Measurements from ENCODE around the gene REXO4. TPM values are rescaled to one million over a fixed set of nuclear protein-coding genes. Genes with fewer than 3 reads are reported as not detected.

REXO4 gene
- total and polyA plus RNA-seq, 9 of the 15 experiments (the other 6 are each of a cell fraction or from before 2014, with no cell fraction given): 3.4 to 72.9 (median 31.1) TPM

- TF ChIP-seq STAT6 (CRISPR knock-in tag; IDR thresholded peaks at IDR 0.05) (no peak), MED1 (CRISPR knock-in tag; IDR thresholded peaks at IDR 0.05; ENCODE audit: borderline replicate concordance) (no peak), ZNF778 (CRISPR knock-in tag; IDR thresholded peaks at IDR 0.05) (no peak), E2F6 (IDR thresholded peaks at IDR 0.05; ENCODE audit: borderline replicate concordance in 1 of 2, extremely low read depth in 1 of 2, insufficient read depth in 1 of 2, insufficient read length in 1 of 2, low read depth in 1 of 2, low read length in 1 of 2, poor library complexity in 1 of 2, severe bottlenecking in 1 of 2) (peak in 1 of 2 experiments; percentile 23), TEAD1 (CRISPR knock-in tag; IDR thresholded peaks at IDR 0.05) (peak in 1 of 2 experiments; percentile 45; a peak in 1 of 4 replicates), ZNF583 (CRISPR knock-in tag; IDR thresholded peaks at IDR 0.05) (0 out of 2 replicates have a peak, but pooled peaks have one; percentile 44), ZNF668 (CRISPR knock-in tag; IDR thresholded peaks at IDR 0.05) (no peak), USF1 (CRISPR knock-in tag; IDR thresholded peaks at IDR 0.05) (no peak), FOXP1 (CRISPR knock-in tag; IDR thresholded peaks at IDR 0.05) (no peak), HDAC6 (IDR thresholded peaks at IDR 0.05; ENCODE audit: low read depth, low read length) (no peak), FOS (IDR thresholded peaks at IDR 0.05; ENCODE audit: extremely low read depth, insufficient read length) (no peak), ZNF277 (CRISPR knock-in tag; IDR thresholded peaks at IDR 0.05; ENCODE audit: borderline replicate concordance) (no peak), NR4A1 (CRISPR knock-in tag; IDR thresholded peaks at IDR 0.05) (no peak), NR4A1 (tag; IDR thresholded peaks at IDR 0.05) (no peak), AFF4 (CRISPR knock-in tag; IDR thresholded peaks at IDR 0.05) (no peak), SP1 (CRISPR knock-in tag; IDR thresholded peaks at IDR 0.05) (peak; percentile 81)
Observed at GRCh38 chr9:133459476-133460404, 41.9 kb upstream of the REXO4 start, which contains the start of gene CACFD1 (continued).
